Fibroblast of mammary gland (primary cell): ENCODE data around the gene VSTM4.

Source experiments
- DNase-seq: peaks from one replicate; pipeline ENCODE4 v3.0.0-alpha.2; 2010; ENCODE audit warnings: low read depth
- H3K4me3 ChIP-seq: 2 replicates; pipeline ENCODE4 v1.5.1; 2011; ENCODE audit warnings: low read depth, mild to moderate bottlenecking, low read length, moderate library complexity; ENCODE audit not compliant: control insufficient read depth
- CTCF ChIP-seq: conservative IDR thresholded peaks from 2 replicates; pipeline ENCODE4 v1.5.1; 2011; ENCODE audit warnings: low read depth, low read length, inconsistent platforms; ENCODE audit not compliant: control insufficient read depth, insufficient read depth

VSTM4 gene

GRCh38 chr10:49001870-49002672 lies 113.3 kb downstream of the VSTM4 start:
- no peak overlapping the region for H3K4me3 ChIP-seq
- TF ChIP-seq CTCF: no peak
- no peak for DNase-seq

- TF ChIP-seq CTCF: no peak
- no peak overlapping the region for H3K4me3 ChIP-seq
- DNase-seq: no peak
Measured at GRCh38 chr10:49001402-49001801, 113.9 kb downstream of the VSTM4 start.

- no peak overlapping the region for H3K4me3 ChIP-seq
- TF ChIP-seq CTCF: no peak
- no peak for DNase-seq
Measured at GRCh38 chr10:49000437-49001398, 114.6 kb downstream of the VSTM4 start.

- TF ChIP-seq CTCF: no peak
- no peak for DNase-seq
- no peak overlapping the region for H3K4me3 ChIP-seq
Measured at GRCh38 chr10:48999346-48999745, 116.0 kb downstream of the VSTM4 start.

- H3K4me3 ChIP-seq: no peak overlapping the region
- DNase-seq: no peak
- no peak for TF ChIP-seq CTCF
Measured at GRCh38 chr10:48996329-48996728, 119.0 kb downstream of the VSTM4 start.

GRCh38 chr10:48993627-48994026 lies 121.7 kb downstream of the VSTM4 start:
- TF ChIP-seq CTCF: no peak
- no peak for DNase-seq
- no peak overlapping the region for H3K4me3 ChIP-seq
